ENCODE data around the gene ANKH. TPM values are rescaled to one million over a fixed set of nuclear protein-coding genes. Genes with fewer than 3 reads are reported as not detected.

Gene ANKH
- total and polyA plus RNA-seq, 4 donors = 10.8 to 46.7 (median 17.2) TPM

GRCh38 chr5:14777932-14778791 is 93.4 kb downstream of the ANKH start:
- Histone ChIP-seq H3K27ac (ENCODE audit: low read depth in 1 of 2, low read length in 1 of 2) (no peak overlapping the region), H3K36me3 (ENCODE audit: control insufficient read depth in 4 of 4, insufficient read depth in 4 of 4, low read length in 4 of 4) (no peaks in the 10 kb centered on the region), H3K4me1 (ENCODE audit: control insufficient read depth in 5 of 5, insufficient read depth in 5 of 5, low read length in 5 of 5) (peaks cover 0 to 26% (median 0%) of the 10 kb centered on the region in 5 donors), H3K4me3 (no peak overlapping the region), H3K27me3 (ENCODE audit: control insufficient read depth in 3 of 3, insufficient read depth in 3 of 3, low read length in 2 of 3) (no peaks in the 10 kb centered on the region), H3K9me3 (ENCODE audit: control insufficient read depth in 4 of 4, insufficient read depth in 3 of 4, low read length in 3 of 4) (no peaks in the 10 kb centered on the region), H3K9ac (ENCODE audit: insufficient read depth in 1 of 2, low read length in 2 of 2) (no peak overlapping the region)
- DNase-seq = no peak
- WGBS, 2 donors = 85 to 93% methylated on average over 11 of the region's 11 CpGs
- no peak for TF ChIP-seq CTCF (IDR thresholded peaks at IDR 0.05; ENCODE audit: control extremely low read depth, extremely low read depth)
- no peak for ATAC-seq (ENCODE audit: insufficient read depth, low FRiP score)

- no peaks in the 10 kb centered on the region for H3K27me3 ChIP-seq (ENCODE audit: control insufficient read depth in 3 of 3, insufficient read depth in 3 of 3, low read length in 2 of 3)
- H3K27ac ChIP-seq (ENCODE audit: low read depth in 1 of 2, low read length in 1 of 2) = no peak overlapping the region
- H3K9ac ChIP-seq (ENCODE audit: insufficient read depth in 1 of 2, low read length in 2 of 2) = no peak overlapping the region
- H3K36me3 ChIP-seq (ENCODE audit: control insufficient read depth in 4 of 4, insufficient read depth in 4 of 4, low read length in 4 of 4) = no peaks in the 10 kb centered on the region
- ATAC-seq (ENCODE audit: insufficient read depth, low FRiP score) = no peak
- no peaks in the 10 kb centered on the region for H3K9me3 ChIP-seq (ENCODE audit: control insufficient read depth in 4 of 4, insufficient read depth in 3 of 4, low read length in 3 of 4)
- no peak for TF ChIP-seq CTCF (IDR thresholded peaks at IDR 0.05; ENCODE audit: control extremely low read depth, extremely low read depth)
- H3K4me3 ChIP-seq = no peak overlapping the region
- DNase-seq = no peak
- peaks cover 0 to 26% (median 0%) of the 10 kb centered on the region in 5 donors for H3K4me1 ChIP-seq (ENCODE audit: control insufficient read depth in 5 of 5, insufficient read depth in 5 of 5, low read length in 5 of 5)
- 90 to 93% methylated on average over 6 of the region's 6 CpGs for WGBS, 2 donors
Observed at GRCh38 chr5:14777187-14777586, 94.4 kb downstream of the ANKH start.

DNA sequence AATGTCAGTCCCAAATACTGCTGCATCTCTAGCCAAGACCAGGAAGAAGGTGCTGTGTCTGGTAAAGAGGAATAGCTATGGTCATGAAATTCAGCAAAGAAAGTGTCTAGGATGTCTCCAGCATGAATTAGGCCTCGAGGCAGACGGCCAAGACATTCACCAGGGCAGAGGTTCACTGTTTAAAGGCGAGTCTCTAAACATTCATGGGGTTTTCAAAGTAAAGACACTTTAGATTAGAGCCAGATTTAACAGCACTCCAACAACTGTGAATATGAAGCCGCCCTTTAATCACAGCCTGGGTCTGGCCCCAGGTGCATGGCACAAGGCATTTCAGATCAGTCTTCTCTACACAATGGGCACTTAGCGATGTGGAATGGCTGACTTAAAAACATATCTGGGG is 95.0 kb downstream of the ANKH start:
- Histone ChIP-seq H3K9me3 (ENCODE audit: control insufficient read depth in 4 of 4, insufficient read depth in 3 of 4, low read length in 3 of 4) (no peaks in the 10 kb centered on the region), H3K36me3 (ENCODE audit: control insufficient read depth in 4 of 4, insufficient read depth in 4 of 4, low read length in 4 of 4) (no peaks in the 10 kb centered on the region), H3K4me1 (ENCODE audit: control insufficient read depth in 5 of 5, insufficient read depth in 5 of 5, low read length in 5 of 5) (peaks cover 0 to 26% (median 0%) of the 10 kb centered on the region in 5 donors), H3K9ac (ENCODE audit: insufficient read depth in 1 of 2, low read length in 2 of 2) (no peak overlapping the region), H3K4me3 (no peak overlapping the region), H3K27me3 (ENCODE audit: control insufficient read depth in 3 of 3, insufficient read depth in 3 of 3, low read length in 2 of 3) (no peaks in the 10 kb centered on the region), H3K27ac (ENCODE audit: low read depth in 1 of 2, low read length in 1 of 2) (no peak overlapping the region)
- peak in 1 of 3 donors; percentile 19 for DNase-seq
- TF ChIP-seq CTCF (IDR thresholded peaks at IDR 0.05; ENCODE audit: control extremely low read depth, extremely low read depth) = no peak
- WGBS, 2 donors = 69 to 80% methylated on average over 5 of the region's 5 CpGs
- ATAC-seq (ENCODE audit: insufficient read depth, low FRiP score) = no peak
